H1 (cell line): Measurements from ENCODE around the gene SCAMP3. TPM values are rescaled to one million over a fixed set of nuclear protein-coding genes. Genes with fewer than 3 reads are reported as not detected.

Experiments
- ASH2L ChIP-seq: fragments of 200-600, 300-600 bp; sonication (generic); IDR thresholded peaks from one replicate; pipeline ENCODE4 v1.7.1; 2017; ENCODE audit warnings: low read length
- ATF3 ChIP-seq: IDR thresholded peaks from 2 replicates; pipeline ENCODE4 v1.6.1; 2011; ENCODE audit warnings: low read depth, mild to moderate bottlenecking, low read length; ENCODE audit not compliant: insufficient read depth
- BACH1 ChIP-seq: IDR thresholded peaks from 2 replicates; pipeline ENCODE4 v1.6.1; 2012; ENCODE audit warnings: low read length, improper control_type of control experiment
- CHD1 ChIP-seq: IDR thresholded peaks from 2 replicates; pipeline ENCODE4 v1.6.1; 2012; ENCODE audit warnings: low read depth, low read length, improper control_type of control experiment
- CHD2 ChIP-seq: IDR thresholded peaks from 2 replicates; pipeline ENCODE4 v1.6.1; 2012; ENCODE audit warnings: low read length, improper control_type of control experiment
- CREB1 ChIP-seq: IDR thresholded peaks from 2 replicates; pipeline ENCODE4 v1.6.1; 2012; ENCODE audit warnings: inconsistent platforms
- CTBP2 ChIP-seq: IDR thresholded peaks from 2 replicates; pipeline ENCODE4 v1.7.0; 2011; ENCODE audit warnings: borderline replicate concordance, mild to moderate bottlenecking, moderate library complexity, mixed read lengths, low read length; ENCODE audit not compliant: insufficient read depth, insufficient read length
- GABPA ChIP-seq: IDR thresholded peaks from 2 replicates; pipeline ENCODE4 v1.6.1; 2011; ENCODE audit warnings: mild to moderate bottlenecking, low read length, moderate library complexity, borderline replicate concordance; ENCODE audit not compliant: insufficient read depth
- JUND ChIP-seq: IDR thresholded peaks from 2 replicates; pipeline ENCODE4 v1.6.1; 2011; ENCODE audit warnings: mild to moderate bottlenecking, improper control_type of control experiment, low read length
- KDM4A ChIP-seq: IDR thresholded peaks from one replicate; pipeline ENCODE4 v1.7.1; 2012; ENCODE audit warnings: low read depth, mild to moderate bottlenecking, moderate library complexity, low read length, inconsistent platforms; ENCODE audit not compliant: severe bottlenecking
- MAFK ChIP-seq: IDR thresholded peaks from 2 replicates; pipeline ENCODE4 v1.6.1; 2012; ENCODE audit warnings: low read depth, mild to moderate bottlenecking, improper control_type of control experiment, low read length
- MAX ChIP-seq: IDR thresholded peaks from 2 replicates; pipeline ENCODE4 v1.6.1; 2012; ENCODE audit warnings: inconsistent platforms
- PHF8 ChIP-seq: fragments of 200-600 bp; sonication (generic); conservative IDR thresholded peaks from 2 replicates; pipeline ENCODE4 v1.7.1; 2012; ENCODE audit warnings: low read depth, mild to moderate bottlenecking, inconsistent platforms, low read length, moderate library complexity
- RFX5 ChIP-seq: IDR thresholded peaks from 2 replicates; pipeline ENCODE4 v1.6.1; 2011; ENCODE audit warnings: low read depth, low read length, improper control_type of control experiment, borderline replicate concordance
- RNF2 ChIP-seq: fragments of 200-900, 300-1000 bp; sonication (generic); IDR thresholded peaks from 2 replicates; pipeline ENCODE4 v1.7.1; 2016; ENCODE audit warnings: borderline replicate concordance, low read depth, mild to moderate bottlenecking, antibody characterized with exemption, low read length; ENCODE audit not compliant: poor library complexity, severe bottlenecking; ENCODE audit errors: missing control alignments
- SAP30 ChIP-seq: fragments of 300-600 bp; sonication (generic); IDR thresholded peaks from 2 replicates; pipeline ENCODE4 v1.7.1; 2012; ENCODE audit warnings: low read length, moderate library complexity, mild to moderate bottlenecking, inconsistent platforms; ENCODE audit not compliant: insufficient read depth, insufficient replicate concordance
- SIN3A ChIP-seq, 2 experiments: IDR thresholded peaks in 1 of 2; conservative IDR thresholded peaks in 1 of 2; 2 replicates each; pipeline ENCODE4 v1.6.1; 2011 to 2012; ENCODE audit warnings: low read length in 2 of 2, improper control_type of control experiment in 1 of 2, low read depth in 1 of 2, mild to moderate bottlenecking in 1 of 2
- SIX5 ChIP-seq: IDR thresholded peaks from 2 replicates; pipeline ENCODE4 v1.6.1; 2011; ENCODE audit warnings: mild to moderate bottlenecking, low read depth, low read length
- SP1 ChIP-seq: IDR thresholded peaks from 2 replicates; pipeline ENCODE4 v1.6.1; 2011; ENCODE audit warnings: low read depth, low read length
- TBP ChIP-seq: IDR thresholded peaks from 2 replicates; pipeline ENCODE4 v1.6.1; 2011; ENCODE audit warnings: low read depth, low read length, improper control_type of control experiment
- USF2 ChIP-seq: IDR thresholded peaks from 2 replicates; pipeline ENCODE4 v1.6.1; 2011; ENCODE audit warnings: low read length, improper control_type of control experiment
- YY1 ChIP-seq: IDR thresholded peaks from 2 replicates; pipeline ENCODE4 v1.6.1; 2011; ENCODE audit warnings: low read depth, mild to moderate bottlenecking, low read length
- polyA plus RNA-seq, 7 experiments: library from polyadenylated mRNA; depleted of rRNA in 3 of 7; stranded (reverse) in 5 of 7; unstranded in 2 of 7; fragments of >200 nt in 5 of 7; fragments of 200-250 nt in 2 of 7; gene quantifications; 1 replicate in 5 of 7; 2 replicates in 1 of 7; 4 replicates in 1 of 7; pipeline versions ENCODE4 v1.2.1 to v1.2.3, GENCODE V29; 2011 to 2013; ENCODE audit warnings: missing spikeins in 2 of 7, mixed read lengths in 2 of 7
- total RNA-seq: library from RNA; stranded (reverse); fragmentation: NEBNext Ultra II Directional; extraction: Animal tissue kit (Norgen Biotek cat#: 25700); gene quantifications from 2 replicates; pipeline ENCODE4 v1.2.1, GENCODE V29; 2021

SCAMP3 gene
- total and polyA plus RNA-seq, 2 of the 8 experiments (the other 6 are each of a cell fraction or from before 2014, with no cell fraction given) = 48.9 to 143 TPM

GRCh38 chr1:155255243-155256007 is 6.7 kb downstream of the SCAMP3 start, which contains the start of gene ENTREP3 (continued):
- TF ChIP-seq RNF2 = no peak
- peak; percentile 59; the same call in 1 of the 2 replicates for TF ChIP-seq SP1
- TF ChIP-seq KDM4A = no peak
- no peak for TF ChIP-seq RFX5
- peak; percentile 54 for TF ChIP-seq CREB1
- TF ChIP-seq CTBP2 = no peak
- TF ChIP-seq CHD2 = 0 out of 2 replicates have a peak, but pooled peaks have one; percentile 62
- 0 out of 2 replicates have a peak, but pooled peaks have one; percentile 48 for TF ChIP-seq MAX
- no peak for TF ChIP-seq SAP30
- no peak; the same call in 1 of the 2 replicates for TF ChIP-seq USF2
- TF ChIP-seq JUND = no peak
- TF ChIP-seq TBP = peak; percentile 43; the same call in 1 of the 2 replicates
- TF ChIP-seq ATF3 = no peak
- TF ChIP-seq CHD1 = no peak
- no peak for TF ChIP-seq BACH1
- 0 out of 2 replicates have a peak, but pooled peaks have one; percentile 47 for TF ChIP-seq PHF8
- TF ChIP-seq YY1 = peak; percentile 92
- TF ChIP-seq MAFK = no peak
- TF ChIP-seq SIN3A (conservative IDR thresholded peaks at IDR 0.05 in 1 of 2, IDR thresholded peaks at IDR 0.05 in 1 of 2; ENCODE audit: low read depth in 1 of 2, low read length in 2 of 2) = peak; percentile 43 to 74; a peak in 2 of 4 replicates
- TF ChIP-seq ASH2L = peak; percentile 25
- peak; percentile 73 for TF ChIP-seq SIX5
- TF ChIP-seq GABPA = no peak
